HG02623 (cell line): ENCODE measurements around the gene AFMID.
"Not testable (repeated sequence)": the region's sequence is repeated elsewhere in the genome, so short reads cannot be mapped to it uniquely, and the experiment has no call there.

Experiments used
- ATAC-seq: cut with Tn5 transposase; IDR thresholded peaks from one replicate; pipeline ENCODE4 v1.9.1; 2021; ENCODE audit warnings: moderate library complexity; ENCODE audit not compliant: unreplicated experiment

AFMID gene

GRCh38 chr17:78154903-78155811, 32.0 kb upstream of the AFMID start:
- no peak for ATAC-seq

GRCh38 chr17:78159575-78160158, 27.5 kb upstream of the AFMID start:
- ATAC-seq: no peak

GRCh38 chr17:78163881-78164747, 23.0 kb upstream of the AFMID start:
- ATAC-seq: no peak

- no peak for ATAC-seq
These were observed 22.2 kb upstream of the AFMID start for GRCh38 chr17:78164748-78165607.

GRCh38 chr17:78166416-78166815, 20.7 kb upstream of the AFMID start:
- no peak for ATAC-seq

DNA sequence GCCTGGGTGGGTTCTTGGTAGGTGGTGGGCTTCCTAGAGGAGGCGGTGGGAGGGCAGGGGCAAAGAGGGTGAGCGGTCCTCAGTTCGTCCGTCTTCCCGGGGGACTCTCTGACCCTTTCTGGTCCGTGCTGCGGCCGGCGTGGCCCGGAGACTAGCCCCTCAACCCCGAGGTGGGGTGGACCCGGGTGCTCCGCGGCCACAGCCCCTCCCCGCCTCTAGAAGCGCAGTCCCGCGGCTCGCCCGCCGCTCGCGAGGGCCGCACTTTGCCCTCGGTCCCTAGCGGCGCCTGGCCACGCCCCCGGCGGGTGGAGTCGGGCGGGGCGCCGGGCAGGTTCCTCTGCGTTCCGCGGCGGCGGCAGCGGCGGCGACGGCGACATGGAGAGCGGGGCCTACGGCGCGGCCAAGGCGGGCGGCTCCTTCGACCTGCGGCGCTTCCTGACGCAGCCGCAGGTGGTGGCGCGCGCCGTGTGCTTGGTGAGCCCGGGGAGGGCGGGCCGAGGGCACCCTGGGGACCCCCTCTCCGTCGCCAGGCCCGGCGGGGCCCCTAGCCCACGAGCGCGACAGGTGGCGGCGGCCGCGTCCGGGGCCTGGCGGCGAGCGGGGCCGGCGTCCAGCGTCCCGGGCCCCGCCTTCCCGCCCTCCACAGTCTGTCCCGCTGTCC, 18.8 kb upstream of the AFMID start, which contains the start of gene SYNGR2:
Gene SYNGR2, plus strand, starts transcription at position 340 of the 661 bp plus-strand sequence. Its CDS starts 36 bp downstream, at position 376.
- peak; percentile 45 for ATAC-seq

- peak; percentile 9 for ATAC-seq
These were observed 18.0 kb upstream of the AFMID start for GRCh38 chr17:78168903-78169793.

GRCh38 chr17:78170692-78171590, 16.2 kb upstream of the AFMID start:
- ATAC-seq: no peak

GRCh38 chr17:78171591-78172248, 15.4 kb upstream of the AFMID start:
- ATAC-seq: not testable (repeated sequence)

- ATAC-seq: no peak
These were observed 14.7 kb upstream of the AFMID start for GRCh38 chr17:78172249-78173051.

DNA sequence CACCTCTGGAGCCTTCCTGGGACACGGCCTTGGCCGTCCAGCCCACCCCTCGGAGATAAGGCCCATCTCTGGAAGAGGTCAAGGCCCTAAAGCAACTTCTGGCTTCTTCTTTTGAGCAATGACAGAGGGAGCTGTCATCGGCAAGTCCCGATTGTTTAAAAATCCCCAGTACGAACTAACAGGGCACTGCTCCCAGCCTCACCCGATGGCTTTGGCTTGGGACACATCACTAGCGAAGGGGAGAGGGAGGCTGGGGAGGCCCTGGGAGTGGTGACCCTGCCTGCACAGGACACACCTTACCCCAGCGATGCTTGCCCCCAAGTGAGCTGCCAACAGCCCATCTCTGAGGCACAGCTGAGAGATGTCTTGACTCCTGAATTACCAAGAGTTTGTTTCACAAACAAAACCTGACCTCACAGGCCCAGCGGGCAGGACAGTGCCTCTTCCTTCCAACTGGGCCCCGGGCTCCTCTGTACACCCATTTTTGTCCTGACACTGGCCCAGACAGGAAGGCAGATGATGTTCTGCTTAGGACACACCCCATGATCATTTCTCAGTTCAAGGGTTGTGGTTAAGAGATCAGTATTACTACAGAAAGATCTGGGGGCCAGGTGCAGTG, 14.0 kb upstream of the AFMID start:
- ATAC-seq: no peak

DNA sequence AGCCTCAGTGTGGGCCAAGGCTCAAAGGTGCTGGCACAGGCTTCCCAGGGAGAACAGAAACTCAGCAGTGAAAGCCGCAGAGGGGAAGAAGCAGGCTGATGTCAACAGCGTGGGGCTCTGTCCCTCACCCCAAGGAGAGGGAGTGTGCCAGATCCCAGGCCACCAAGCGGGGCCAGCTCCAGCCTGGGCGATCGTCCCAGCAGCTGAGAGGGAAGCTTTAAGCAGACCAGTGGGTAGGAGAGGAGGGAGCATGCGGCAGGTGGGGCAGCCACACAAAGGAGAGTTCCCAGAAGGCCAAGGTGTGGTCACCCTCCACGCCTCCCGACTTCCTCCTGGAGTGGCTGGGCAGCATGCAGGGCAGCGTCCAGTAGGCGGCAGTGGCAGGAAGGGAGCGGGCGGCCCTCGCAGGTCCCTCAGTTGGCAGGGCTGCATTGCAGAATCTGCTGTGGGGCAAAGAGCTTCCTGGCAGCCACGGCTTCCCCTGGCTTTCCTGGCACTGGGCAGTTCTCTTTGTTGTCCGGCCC, 12.8 kb upstream of the AFMID start:
- no peak for ATAC-seq

- no peak for ATAC-seq
These were observed 12.1 kb upstream of the AFMID start for GRCh38 chr17:78174870-78175642.

DNA sequence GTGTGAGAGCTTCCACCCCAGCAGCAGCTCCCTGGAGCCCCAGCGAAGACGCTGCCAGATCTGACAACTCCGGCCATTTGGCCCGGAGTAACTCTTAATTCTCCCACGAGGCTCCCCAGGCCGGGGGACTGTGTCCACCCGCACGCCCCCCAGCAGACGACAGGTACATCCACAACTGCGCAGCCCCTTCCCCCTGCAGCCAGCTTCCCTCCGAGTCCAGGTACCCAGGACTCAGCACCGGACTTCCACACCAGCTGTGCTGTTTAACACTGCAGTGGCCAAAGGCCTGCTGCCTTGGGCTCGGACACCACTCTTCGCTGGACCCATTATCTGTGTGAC, 11.6 kb upstream of the AFMID start:
- ATAC-seq: no peak

GRCh38 chr17:78176548-78177025, 10.6 kb upstream of the AFMID start:
- ATAC-seq: no peak
